Stimulated activated naive B cell treated with anti-CD40 and anti-IgM and Interleukin-4, amounts not matched to agents 10 μg/mL and 1 μg/mL and 100 μg/mL, for 72 hours (primary cell): ENCODE results near the gene SKOR1.

ENCODE experiments used
- ATAC-seq, 2 donors: fragments of 150-1000 bp; cut with Tn5 transposase; replicated peaks; 2 replicates each; pipeline ENCODE4 v1.10.0; 2021; ENCODE audit warnings: moderate library complexity in 1 of 2
- DNase-seq: peaks from one replicate; pipeline ENCODE4 v3.0.0; 2021
- H3K27ac Mint-ChIP-seq: one replicate; pipeline ENCODE4 v1.8.0; 2022; ENCODE audit warnings: mild to moderate bottlenecking, mixed read lengths
- H3K27me3 Mint-ChIP-seq, 2 donors: one replicate each; pipeline ENCODE4 v1.8.0; 2022; ENCODE audit warnings: mixed read lengths in 2 of 2
- H3K36me3 Mint-ChIP-seq, 2 donors: one replicate each; pipeline ENCODE4 v1.8.0; 2022; ENCODE audit warnings: mixed read lengths in 2 of 2, mild to moderate bottlenecking in 1 of 2
- H3K4me1 Mint-ChIP-seq, 2 donors: one replicate each; pipeline ENCODE4 v1.8.0; 2022; ENCODE audit warnings: mixed read lengths in 2 of 2, mild to moderate bottlenecking in 1 of 2
- H3K4me3 Mint-ChIP-seq, 2 donors: one replicate each; pipeline ENCODE4 v1.8.0; 2022; ENCODE audit warnings: mild to moderate bottlenecking in 2 of 2, mixed read lengths in 2 of 2, moderate library complexity in 1 of 2
- H3K9me3 Mint-ChIP-seq, 2 donors: one replicate each; pipeline ENCODE4 v1.8.0; 2022; ENCODE audit warnings: mixed read lengths in 2 of 2, mild to moderate bottlenecking in 1 of 2

Gene SKOR1

DNA sequence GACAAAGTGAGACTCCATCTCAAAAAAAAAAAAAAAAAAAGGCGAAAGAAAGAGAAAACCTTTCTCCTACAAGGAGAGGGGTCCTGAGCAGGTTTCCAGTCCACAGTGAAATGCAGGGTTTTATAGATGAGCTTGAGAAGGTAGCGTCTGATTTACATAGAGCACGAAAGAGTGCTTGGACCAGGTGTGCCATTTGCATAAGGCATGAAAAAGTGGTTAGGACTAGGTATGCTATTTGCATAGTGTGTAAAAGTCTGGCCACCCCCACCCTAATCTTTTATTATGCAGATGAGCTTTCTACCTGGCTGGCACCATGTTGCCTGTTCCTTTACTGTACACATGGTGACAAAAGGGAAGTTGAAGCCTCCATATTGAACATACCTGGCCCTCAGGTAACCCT is 28.1 kb downstream of the SKOR1 start:
- ATAC-seq (no peak), DNase-seq (no peak)
- H3K27me3 Mint-ChIP-seq: peaks cover 0 to under 1% of the 10 kb centered on the region in 2 donors
- H3K9me3 Mint-ChIP-seq: peaks cover 0 to 3% of the 10 kb centered on the region in 2 donors
- H3K4me3 Mint-ChIP-seq: no peak overlapping the region
- H3K36me3 Mint-ChIP-seq: no peaks in the 10 kb centered on the region
- H3K4me1 Mint-ChIP-seq: peaks cover 20 to 32% of the 10 kb centered on the region in 2 donors
- H3K27ac Mint-ChIP-seq: no peak overlapping the region

DNA sequence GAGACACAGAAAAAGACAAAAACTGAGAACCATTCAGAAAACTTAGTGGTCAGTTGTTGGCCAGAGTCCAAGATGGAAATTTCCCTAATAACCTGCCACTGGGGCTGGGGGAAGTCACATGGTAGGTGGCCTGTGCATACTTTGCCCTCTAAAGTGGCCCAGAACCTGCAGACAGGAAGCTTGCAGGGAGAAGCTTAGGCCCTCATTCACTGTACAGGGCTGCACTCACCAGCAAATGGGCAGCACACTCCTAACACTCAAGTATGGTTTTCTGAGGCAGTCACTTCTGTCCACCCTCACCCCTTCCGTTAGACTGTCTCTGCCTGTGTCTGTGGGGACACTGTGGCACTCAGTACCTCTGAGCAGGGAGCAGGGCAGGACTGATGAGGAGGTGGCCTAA is 29.0 kb downstream of the SKOR1 start:
- no peak for ATAC-seq
- Mint-ChIP-seq H3K27ac (no peak overlapping the region), H3K4me3 (no peak overlapping the region), H3K36me3 (no peaks in the 10 kb centered on the region), H3K4me1 (peaks cover 20 to 32% of the 10 kb centered on the region in 2 donors), H3K27me3 (no peaks in the 10 kb centered on the region), H3K9me3 (peaks cover 0 to 3% of the 10 kb centered on the region in 2 donors)
- no peak for DNase-seq

DNA sequence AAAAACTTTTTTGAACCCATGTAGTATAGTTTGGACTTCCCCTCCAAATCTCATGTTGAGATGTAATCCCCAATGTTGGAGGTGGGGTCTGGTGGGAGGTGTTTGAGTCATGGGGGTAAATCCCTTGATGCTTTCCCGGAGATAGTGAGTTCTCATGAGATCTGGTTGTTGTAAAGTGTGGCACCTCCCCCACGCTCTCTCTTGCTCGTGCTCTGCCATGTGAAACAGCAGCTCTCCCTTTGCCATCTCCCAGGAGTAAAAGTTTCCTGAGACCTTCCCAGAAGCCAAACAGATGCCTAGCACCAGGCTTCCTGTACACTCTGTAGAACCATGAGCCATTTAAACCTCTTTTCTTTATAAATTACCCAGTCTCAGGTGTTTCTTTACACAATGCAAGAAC is 30.5 kb downstream of the SKOR1 start:
- no peaks in the 10 kb centered on the region for H3K36me3 Mint-ChIP-seq
- no peaks in the 10 kb centered on the region for H3K27me3 Mint-ChIP-seq
- peak overlapping the region; percentile 57 for H3K27ac Mint-ChIP-seq
- no peak overlapping the region for H3K4me3 Mint-ChIP-seq
- ATAC-seq (peak; percentile 65 to 81), DNase-seq (peak; percentile 41)
- H3K9me3 Mint-ChIP-seq: peaks cover 0 to 3% of the 10 kb centered on the region in 2 donors
- peaks cover 28 to 38% of the 10 kb centered on the region in 2 donors for H3K4me1 Mint-ChIP-seq

DNA sequence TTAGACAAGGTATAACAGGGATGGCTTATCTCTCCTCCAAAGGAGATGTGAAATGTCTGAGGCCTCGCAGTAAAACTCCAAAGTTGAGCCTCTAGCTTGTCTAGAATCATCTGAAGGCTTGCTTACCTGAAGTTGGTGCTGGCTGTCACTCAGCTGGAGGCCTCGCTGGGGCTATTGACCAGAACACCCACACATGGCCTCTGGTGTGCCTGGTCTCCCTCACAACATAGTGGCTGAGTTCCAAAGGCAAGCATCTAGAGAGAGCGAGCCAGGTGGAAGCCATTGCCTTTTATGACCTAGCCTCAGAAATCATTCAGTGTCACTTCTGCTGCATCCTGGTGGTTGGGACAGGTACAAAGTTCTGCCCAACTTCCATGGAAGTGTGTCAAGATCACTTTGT is 31.9 kb downstream of the SKOR1 start:
- DNase-seq (no peak), ATAC-seq (no peak)
- Mint-ChIP-seq H3K4me3 (no peak overlapping the region), H3K27me3 (no peaks in the 10 kb centered on the region), H3K36me3 (no peaks in the 10 kb centered on the region), H3K4me1 (peaks cover 32 to 45% of the 10 kb centered on the region in 2 donors), H3K27ac (no peak overlapping the region), H3K9me3 (peaks cover 0 to 3% of the 10 kb centered on the region in 2 donors)

DNA sequence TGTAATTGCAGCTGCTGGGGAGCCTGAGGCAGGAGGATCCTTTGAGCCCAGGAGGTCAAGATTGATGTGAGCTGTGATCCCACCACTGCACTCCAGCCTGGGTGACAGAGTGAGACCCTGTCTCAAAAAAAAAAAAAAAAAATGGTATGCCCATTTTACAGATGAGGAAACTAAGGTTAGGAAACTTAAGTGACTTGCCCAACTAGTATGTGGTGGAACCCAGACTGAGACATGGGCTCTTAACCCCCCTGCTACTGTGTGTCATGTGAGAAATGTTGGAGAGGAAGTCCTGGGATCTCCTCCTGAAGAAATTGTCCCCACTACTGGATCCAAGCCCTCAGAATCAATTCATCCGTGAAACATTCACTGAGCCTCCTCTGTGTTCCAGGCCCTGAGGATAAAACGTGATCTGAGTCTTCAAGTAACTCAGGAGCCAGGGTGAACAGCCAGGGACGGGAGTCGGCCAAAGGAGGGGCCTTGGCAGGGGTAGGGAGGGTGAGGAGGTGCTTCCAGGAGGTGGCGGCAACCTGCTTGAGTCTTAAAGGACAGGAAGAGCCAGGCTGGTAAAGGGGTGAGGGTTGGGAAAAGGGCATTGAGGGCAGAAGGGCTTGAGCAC is 34.1 kb downstream of the SKOR1 start:
- Mint-ChIP-seq H3K27ac (no peak overlapping the region), H3K36me3 (no peaks in the 10 kb centered on the region), H3K9me3 (no peaks in the 10 kb centered on the region), H3K4me1 (peaks cover 35 to 53% of the 10 kb centered on the region in 2 donors), H3K4me3 (no peak overlapping the region), H3K27me3 (no peaks in the 10 kb centered on the region)
- ATAC-seq (no peak), DNase-seq (no peak)

DNA sequence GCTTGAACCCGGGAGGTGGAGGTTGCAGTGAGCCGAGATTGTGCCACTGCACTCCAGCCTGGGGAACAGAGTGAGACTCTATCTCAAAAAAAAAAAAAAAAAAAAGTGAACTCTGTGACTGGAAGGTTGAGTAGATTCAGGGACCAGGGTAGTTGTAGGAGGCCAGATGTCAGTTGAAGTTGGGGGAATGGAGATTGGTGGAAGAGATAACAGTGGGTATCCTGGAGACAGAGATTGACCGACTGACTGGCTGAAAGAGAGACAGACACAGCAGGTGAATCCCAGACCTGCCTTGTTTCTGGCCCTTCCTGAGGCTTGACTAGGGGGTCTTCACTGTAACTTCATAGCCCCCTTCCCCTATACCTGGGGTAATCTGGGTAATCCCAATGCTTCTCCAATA is 36.7 kb downstream of the SKOR1 start:
- H3K27me3 Mint-ChIP-seq: peaks cover 7 to 10% of the 10 kb centered on the region in 2 donors
- no peak for DNase-seq
- H3K9me3 Mint-ChIP-seq: no peaks in the 10 kb centered on the region
- H3K27ac Mint-ChIP-seq: peak overlapping the region; percentile 27
- no peak for ATAC-seq
- no peak overlapping the region for H3K4me3 Mint-ChIP-seq
- H3K4me1 Mint-ChIP-seq: peaks cover 32 to 49% of the 10 kb centered on the region in 2 donors
- no peaks in the 10 kb centered on the region for H3K36me3 Mint-ChIP-seq

DNA sequence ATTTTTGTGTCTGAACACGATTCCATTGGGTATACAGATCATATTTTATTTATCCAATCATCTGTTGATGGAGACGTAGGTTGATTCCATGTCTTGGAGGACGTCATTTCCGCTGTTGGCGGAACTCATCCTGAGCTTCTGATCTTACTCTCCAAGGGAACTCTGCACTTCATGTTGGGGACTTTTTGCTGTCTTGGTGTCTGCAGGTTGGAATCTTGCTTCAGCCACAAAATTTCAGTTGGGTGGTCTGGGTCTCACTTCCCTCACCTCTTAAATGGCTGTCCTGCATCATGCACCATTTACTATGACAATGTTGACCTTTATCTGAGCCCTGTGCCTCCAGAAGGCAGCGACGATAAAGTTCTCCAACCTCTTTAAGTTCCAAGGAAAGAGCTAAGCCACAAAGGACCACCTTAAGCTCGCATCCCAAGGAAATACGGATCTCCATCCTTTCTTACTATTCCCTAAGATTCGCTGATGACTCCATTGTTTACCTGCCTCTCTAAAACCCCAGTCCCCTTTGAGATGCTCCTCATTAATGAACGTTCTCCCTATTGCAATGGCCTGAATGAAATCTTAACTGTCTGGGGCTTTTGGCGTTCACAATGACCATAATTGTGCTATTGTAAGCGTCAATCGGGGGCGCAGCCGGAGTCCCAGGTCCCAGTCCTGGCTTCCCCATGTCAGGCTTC is 37.6 kb downstream of the SKOR1 start:
- peak overlapping the region; percentile 82 to 85 for H3K4me3 Mint-ChIP-seq
- H3K9me3 Mint-ChIP-seq: no peaks in the 10 kb centered on the region
- DNase-seq (peak; percentile 69), ATAC-seq (peak; percentile 84 to 88)
- peaks cover 7 to 10% of the 10 kb centered on the region in 2 donors for H3K27me3 Mint-ChIP-seq
- H3K27ac Mint-ChIP-seq: peak overlapping the region; percentile 99
- H3K4me1 Mint-ChIP-seq: peaks cover 30 to 49% of the 10 kb centered on the region in 2 donors
- H3K36me3 Mint-ChIP-seq: no peaks in the 10 kb centered on the region

DNA sequence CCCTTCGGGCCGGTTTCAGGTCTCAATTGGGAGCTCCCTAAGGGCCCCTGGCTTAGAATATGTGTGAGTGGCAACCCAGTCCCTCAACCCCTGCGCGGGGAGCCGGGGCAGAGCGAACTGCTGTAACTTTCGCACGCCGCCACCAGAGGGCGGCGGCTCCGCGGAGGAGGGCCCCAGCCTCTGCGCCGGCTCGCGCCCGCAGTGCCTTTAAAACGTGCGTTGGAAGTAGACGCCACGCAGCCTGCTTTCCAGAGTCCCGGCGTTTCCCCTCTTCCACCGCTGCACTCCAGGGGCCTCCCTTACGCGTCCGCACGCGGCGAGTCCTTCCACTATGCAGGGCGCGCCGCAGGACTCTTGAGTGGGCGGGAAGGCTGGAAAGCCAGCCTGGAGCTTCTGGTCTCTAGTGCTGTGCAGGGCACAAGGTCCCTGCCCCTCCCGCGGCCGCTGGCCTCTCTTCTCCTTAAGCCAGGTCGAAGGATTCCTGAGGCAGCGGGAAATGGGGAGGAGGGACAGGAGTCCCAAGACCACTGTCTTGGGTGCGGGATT is 38.2 kb downstream of the SKOR1 start:
- H3K27ac Mint-ChIP-seq: peak overlapping the region; percentile 99

DNA sequence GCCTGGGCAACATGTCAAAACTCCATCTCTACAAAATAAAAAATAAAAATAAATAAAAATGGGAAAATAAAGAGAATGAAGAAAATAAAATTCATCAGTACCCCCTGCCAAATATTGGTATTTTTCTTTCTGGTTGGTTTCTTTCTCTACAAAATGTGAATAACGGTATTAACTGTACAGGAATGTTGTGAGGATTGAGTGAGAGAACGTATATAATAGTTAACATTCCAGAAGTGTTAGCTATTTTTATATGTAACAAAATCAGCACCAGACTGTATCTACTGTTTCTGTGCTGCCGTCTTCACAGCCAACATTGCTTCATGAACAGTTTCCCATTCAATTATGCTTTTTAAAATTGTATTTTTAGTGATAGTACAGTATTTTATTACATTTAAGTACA is 40.0 kb downstream of the SKOR1 start:
- H3K27me3 Mint-ChIP-seq: peaks cover 10 to 11% of the 10 kb centered on the region in 2 donors
- DNase-seq (no peak), ATAC-seq (no peak)
- no peak overlapping the region for H3K27ac Mint-ChIP-seq
- peaks cover 4 to 5% of the 10 kb centered on the region in 2 donors for H3K9me3 Mint-ChIP-seq
- no peak overlapping the region for H3K4me3 Mint-ChIP-seq
- H3K36me3 Mint-ChIP-seq: peaks cover 0 to 5% of the 10 kb centered on the region in 2 donors
- H3K4me1 Mint-ChIP-seq: peaks cover 25 to 41% of the 10 kb centered on the region in 2 donors

More for the DNA sequence above, 38.2 kb downstream of the SKOR1 start:
- H3K9me3 Mint-ChIP-seq: no peaks in the 10 kb centered on the region
- H3K27me3 Mint-ChIP-seq: peaks cover 7 to 10% of the 10 kb centered on the region in 2 donors
- H3K4me1 Mint-ChIP-seq: peaks cover 30 to 49% of the 10 kb centered on the region in 2 donors
- peak overlapping the region; percentile 82 to 85 for H3K4me3 Mint-ChIP-seq
- DNase-seq (peak; percentile 91), ATAC-seq (peak; percentile 86 to 87)
- H3K36me3 Mint-ChIP-seq: no peaks in the 10 kb centered on the region

DNA sequence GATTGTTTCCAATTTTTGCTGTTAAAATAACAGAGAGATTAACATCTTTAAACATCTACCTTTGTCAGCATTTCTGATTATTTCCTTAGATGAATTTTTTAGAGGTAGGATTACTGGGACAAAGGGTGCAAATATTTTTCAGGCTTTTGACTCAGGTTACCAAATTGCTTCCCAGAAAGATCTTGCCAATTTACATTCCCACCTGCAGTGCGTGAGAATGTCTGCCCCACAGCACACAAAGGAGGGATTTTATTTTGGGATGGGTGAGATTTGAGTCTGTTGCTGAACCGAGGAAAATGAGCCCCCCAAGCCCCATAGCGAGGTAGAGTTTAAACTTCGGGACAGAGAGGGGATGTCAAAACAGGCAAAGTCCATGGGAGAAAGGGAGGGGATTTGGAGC is 40.5 kb downstream of the SKOR1 start:
- Mint-ChIP-seq H3K36me3 (peaks cover 0 to 5% of the 10 kb centered on the region in 2 donors), H3K27ac (no peak overlapping the region), H3K4me3 (no peak overlapping the region), H3K4me1 (peaks cover 24 to 37% of the 10 kb centered on the region in 2 donors), H3K27me3 (peaks cover 10 to 11% of the 10 kb centered on the region in 2 donors), H3K9me3 (peaks cover 4 to 5% of the 10 kb centered on the region in 2 donors)
- no peak for ATAC-seq
- no peak for DNase-seq

DNA sequence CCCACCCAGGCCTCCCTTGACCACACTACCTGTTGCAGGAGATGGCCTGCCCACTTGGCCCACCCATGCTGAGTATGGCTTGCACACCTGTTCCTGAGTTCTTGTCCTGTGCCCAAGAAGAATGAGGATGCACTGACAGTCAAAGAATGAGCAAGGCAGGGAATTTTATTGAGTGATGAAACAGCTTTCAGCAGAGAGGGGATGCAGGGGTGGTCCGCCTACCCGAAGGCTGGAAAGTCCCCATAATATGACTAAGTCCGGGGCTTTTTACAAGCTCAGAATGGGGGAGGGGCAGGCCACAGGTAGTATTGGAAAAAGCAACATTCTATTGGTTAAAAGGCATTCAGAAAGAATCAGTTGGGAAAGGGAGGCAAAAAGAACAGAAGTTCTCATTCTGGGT is 44.4 kb downstream of the SKOR1 start:
- H3K36me3 Mint-ChIP-seq: peaks cover 0 to 5% of the 10 kb centered on the region in 2 donors
- H3K27me3 Mint-ChIP-seq: peaks cover 16% of the 10 kb centered on the region in 2 donors
- no peak for ATAC-seq
- H3K9me3 Mint-ChIP-seq: peaks cover 5 to 13% of the 10 kb centered on the region in 2 donors
- H3K27ac Mint-ChIP-seq: no peak overlapping the region
- H3K4me3 Mint-ChIP-seq: no peak overlapping the region
- DNase-seq: no peak
- H3K4me1 Mint-ChIP-seq: peaks cover 1 to 6% of the 10 kb centered on the region in 2 donors

DNA sequence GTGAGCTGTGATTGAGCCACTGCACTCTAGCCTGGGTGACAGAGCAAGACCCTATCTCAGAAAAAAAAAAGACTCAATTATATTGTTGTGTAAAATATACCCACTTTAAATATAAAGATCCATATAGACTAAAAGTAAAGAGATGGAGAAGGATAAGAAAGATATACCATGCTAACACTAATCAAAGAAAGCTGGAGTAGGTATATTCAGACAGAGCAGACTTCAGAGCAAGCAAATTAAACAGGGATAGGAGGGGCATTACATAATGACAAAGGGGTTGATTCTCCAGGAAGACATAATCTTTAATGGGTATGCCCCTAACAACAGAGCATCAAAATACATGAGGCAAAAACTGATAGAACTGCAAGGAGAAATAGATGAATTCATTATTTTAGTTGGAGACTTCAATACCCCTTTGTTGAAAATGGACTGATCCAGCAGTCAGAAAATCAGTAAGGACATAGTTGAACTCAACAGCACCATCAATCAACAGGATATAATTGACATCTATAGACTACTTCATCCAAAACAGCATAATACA is 45.6 kb downstream of the SKOR1 start:
- peaks cover 0 to 5% of the 10 kb centered on the region in 2 donors for H3K36me3 Mint-ChIP-seq
- DNase-seq (no peak), ATAC-seq (no peak)
- H3K9me3 Mint-ChIP-seq: peaks cover 5 to 13% of the 10 kb centered on the region in 2 donors
- H3K4me1 Mint-ChIP-seq: peaks cover 0 to 6% of the 10 kb centered on the region in 2 donors
- H3K27me3 Mint-ChIP-seq: peaks cover 12 to 13% of the 10 kb centered on the region in 2 donors
- H3K27ac Mint-ChIP-seq: no peak overlapping the region
- no peak overlapping the region for H3K4me3 Mint-ChIP-seq

DNA sequence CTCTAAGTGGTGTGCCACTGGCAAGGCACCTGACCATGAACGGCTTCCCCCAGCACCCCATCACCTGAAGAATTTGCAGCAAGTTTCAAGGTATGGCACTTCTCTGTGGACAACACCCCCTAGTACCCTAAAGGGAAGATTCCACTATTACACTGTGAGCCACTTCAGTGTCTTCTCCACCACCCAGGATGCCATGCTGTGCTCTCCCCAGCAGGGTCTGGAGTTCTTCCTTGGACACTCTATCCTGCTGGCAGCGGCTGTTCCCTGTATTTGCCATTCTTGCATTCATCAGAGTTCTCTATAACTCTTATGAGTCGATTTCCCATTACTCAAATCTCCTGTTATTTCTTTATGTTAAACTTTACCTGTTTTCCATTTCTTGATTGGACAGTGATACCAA is 48.5 kb downstream of the SKOR1 start:
- H3K9me3 Mint-ChIP-seq: peaks cover 5 to 13% of the 10 kb centered on the region in 2 donors
- H3K4me3 Mint-ChIP-seq: no peak overlapping the region
- DNase-seq: no peak
- H3K27me3 Mint-ChIP-seq: peaks cover 6 to 10% of the 10 kb centered on the region in 2 donors
- peaks cover 0 to 5% of the 10 kb centered on the region in 2 donors for H3K36me3 Mint-ChIP-seq
- no peak overlapping the region for H3K27ac Mint-ChIP-seq
- peaks cover 0 to 6% of the 10 kb centered on the region in 2 donors for H3K4me1 Mint-ChIP-seq
- ATAC-seq: no peak

DNA sequence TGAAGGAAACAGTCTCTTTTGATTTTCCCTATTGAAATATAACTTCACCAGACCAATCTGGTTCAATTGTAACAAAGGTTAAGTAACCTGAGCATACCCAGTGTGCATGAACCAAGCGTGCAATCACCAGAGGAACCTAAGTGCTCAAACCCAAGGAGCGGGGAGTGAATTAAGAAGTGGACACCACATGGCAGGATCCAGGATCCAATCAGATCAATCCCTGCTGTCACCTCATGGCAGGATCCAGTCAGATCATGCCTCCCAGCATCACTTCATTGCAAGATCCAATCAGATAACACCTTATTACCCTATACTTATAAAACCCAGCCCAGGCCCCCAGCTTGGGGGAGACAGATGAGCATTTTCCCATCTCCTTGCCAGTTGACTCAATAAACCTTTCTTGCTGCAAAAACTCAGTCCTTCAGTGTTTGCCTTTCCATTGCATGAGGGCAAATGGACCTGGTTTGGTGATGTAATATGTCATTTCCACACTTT is 53.5 kb downstream of the SKOR1 start:
- Mint-ChIP-seq H3K9me3 (peaks cover 0 to 2% of the 10 kb centered on the region in 2 donors), H3K4me1 (peaks cover 10 to 11% of the 10 kb centered on the region in 2 donors), H3K27ac (no peak overlapping the region), H3K27me3 (peaks cover 11 to 13% of the 10 kb centered on the region in 2 donors), H3K36me3 (no peaks in the 10 kb centered on the region), H3K4me3 (no peak overlapping the region)
- DNase-seq (no peak), ATAC-seq (no peak)
